Transverse colon (tissue), 4 donors: ENCODE results near the gene ACTRT3.
"Not testable (repeated sequence)": the region's sequence is repeated elsewhere in the genome, so short reads cannot be mapped to it uniquely, and the experiment has no call there.

Experiments used
- CTCF ChIP-seq, 5 experiments: fragments of 200-600 bp in 3 of 5; fragments of 450-650 bp in 2 of 5; sonication (generic) in 3 of 5; IDR thresholded peaks; 1 replicate in 2 of 5; 2 replicates in 3 of 5; pipeline ENCODE4 v1.5.1; 2016 to 2017; ENCODE audit warnings: antibody characterized with exemption in 5 of 5, inconsistent platforms in 3 of 5, mild to moderate bottlenecking in 2 of 5, moderate library complexity in 1 of 5
- POLR2A ChIP-seq: fragments of 450-650 bp; IDR thresholded peaks from one replicate; pipeline ENCODE4 v1.6.1; 2016; ENCODE audit warnings: antibody characterized with exemption, mild to moderate bottlenecking, moderate library complexity
- POLR2AphosphoS5 ChIP-seq, 3 donors: sonication (generic); formaldehyde crosslinking; IDR thresholded peaks; one replicate each; pipeline ENCODE4 v1.6.1; 2016; ENCODE audit warnings: antibody characterized with exemption in 3 of 3

GRCh38 chr3:169731857-169732256, 37.5 kb downstream of the ACTRT3 start:
- TF ChIP-seq CTCF (IDR thresholded peaks at IDR 0.05); POLR2AphosphoS5 (IDR thresholded peaks at IDR 0.05); POLR2A: not testable (repeated sequence)
